GM18526 (cell line): ENCODE data around the gene IVNS1ABP.

ENCODE experiments used
- POLR2A ChIP-seq: IDR thresholded peaks from 3 replicates; pipeline ENCODE4 v1.6.1; 2011; ENCODE audit not compliant: insufficient read length; ENCODE audit errors: extremely low read depth

IVNS1ABP gene

DNA sequence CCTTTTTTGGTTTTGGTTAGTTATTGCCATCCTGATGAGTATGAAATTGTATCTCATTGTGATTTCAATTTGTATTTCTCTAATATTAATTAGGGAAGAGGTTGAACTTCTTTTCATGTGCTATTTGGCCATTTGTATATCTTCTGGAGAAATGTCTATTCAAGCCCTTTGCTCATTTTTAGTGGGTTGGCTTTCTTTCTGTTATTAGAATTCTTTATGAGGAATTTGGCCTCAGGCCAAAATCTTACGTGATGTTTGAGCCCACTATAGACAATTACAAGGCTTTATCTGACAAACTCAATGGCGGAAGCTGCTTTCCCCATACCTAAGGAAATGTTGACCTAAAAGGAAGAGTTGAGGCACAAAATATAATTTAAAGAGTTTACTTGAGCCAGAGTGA, 32.9 kb downstream of the IVNS1ABP start:
- TF ChIP-seq POLR2A, result no peak

GRCh38 chr1:185281245-185281644, 35.8 kb downstream of the IVNS1ABP start:
- TF ChIP-seq POLR2A, result no peak

- no peak for TF ChIP-seq POLR2A
These were observed 36.5 kb downstream of the IVNS1ABP start for GRCh38 chr1:185280589-185280988.

GRCh38 chr1:185279571-185279970, 37.5 kb downstream of the IVNS1ABP start:
- no peak for TF ChIP-seq POLR2A

DNA sequence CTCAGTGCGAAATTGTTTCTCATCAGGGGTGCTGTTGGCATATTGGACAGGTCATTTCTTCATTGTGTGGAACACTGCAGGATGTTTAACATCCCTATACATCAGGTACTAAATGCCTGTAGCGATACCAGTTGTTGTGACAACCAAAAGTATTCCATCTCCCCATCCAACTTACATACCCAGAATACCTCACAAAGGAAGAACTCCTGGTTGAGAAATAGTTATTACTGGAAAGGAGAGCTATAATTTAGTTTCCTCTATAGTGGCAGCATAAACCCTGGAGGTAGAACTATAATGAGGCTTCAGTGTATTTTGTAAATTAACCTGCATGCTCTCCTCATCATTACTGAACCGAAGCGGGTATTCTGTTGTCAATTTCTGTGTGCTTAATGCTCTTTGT, 45.1 kb downstream of the IVNS1ABP start:
- no peak for TF ChIP-seq POLR2A

DNA sequence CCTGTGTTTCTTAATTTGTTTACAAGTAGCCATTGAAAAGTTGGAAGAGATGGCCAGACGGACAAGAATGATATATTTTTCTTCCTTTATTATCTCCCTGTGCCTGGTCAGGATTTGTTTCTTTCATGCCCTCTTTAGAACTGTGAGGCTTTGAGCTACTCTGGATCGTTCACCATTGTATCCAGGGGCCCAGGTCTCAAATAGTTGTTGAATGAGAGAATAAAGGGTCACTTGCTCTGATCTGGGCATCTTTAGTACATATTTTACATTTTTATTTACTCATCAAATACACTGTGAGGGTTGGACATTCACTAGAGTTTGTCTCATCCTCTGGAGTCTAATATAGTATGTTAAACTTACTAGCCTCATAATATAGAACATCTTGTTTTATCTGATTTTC, 48.7 kb downstream of the IVNS1ABP start:
- TF ChIP-seq POLR2A, result no peak

- no peak for TF ChIP-seq POLR2A
These were observed 49.3 kb downstream of the IVNS1ABP start for GRCh38 chr1:185267701-185268100.

GRCh38 chr1:185267301-185267700, 49.7 kb downstream of the IVNS1ABP start:
- TF ChIP-seq POLR2A, result no peak

DNA sequence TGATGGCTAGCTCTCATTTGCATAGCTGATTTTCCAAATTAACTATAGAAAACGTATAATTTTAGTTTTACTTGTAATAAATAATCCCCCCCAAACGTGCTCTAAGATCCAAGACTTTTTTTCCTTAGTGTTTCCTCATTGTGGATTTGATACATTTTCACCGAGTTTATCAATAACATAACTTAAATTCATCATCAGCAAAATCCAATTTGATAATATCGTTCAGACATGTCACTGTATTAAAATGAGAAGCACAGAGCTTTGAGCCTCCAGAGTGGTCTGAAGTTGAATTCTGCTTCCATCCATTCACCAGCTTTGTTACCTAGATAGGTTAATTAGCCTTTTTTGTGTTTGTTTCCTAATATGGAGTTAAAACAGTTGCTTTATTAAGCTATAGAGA, 51.7 kb downstream of the IVNS1ABP start:
- no peak for TF ChIP-seq POLR2A

DNA sequence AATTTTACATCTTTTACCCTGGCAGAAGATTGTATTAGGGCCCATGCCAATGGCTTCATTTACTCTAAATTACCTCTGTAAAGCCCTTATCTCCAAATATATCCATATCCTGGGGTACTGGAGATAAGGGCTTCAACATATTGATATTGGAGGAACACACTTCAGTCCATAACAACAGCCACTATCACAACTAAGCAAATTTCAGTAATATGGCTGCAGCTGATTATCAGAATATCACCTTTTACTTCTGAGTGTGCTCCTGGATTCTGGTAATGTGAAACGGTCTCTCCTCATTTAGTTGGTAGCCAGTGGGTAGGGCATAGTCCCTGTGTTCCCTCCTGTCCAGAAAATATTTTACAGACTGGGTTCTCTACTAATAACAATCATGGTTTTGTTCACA, 53.3 kb downstream of the IVNS1ABP start:
- TF ChIP-seq POLR2A, result no peak

DNA sequence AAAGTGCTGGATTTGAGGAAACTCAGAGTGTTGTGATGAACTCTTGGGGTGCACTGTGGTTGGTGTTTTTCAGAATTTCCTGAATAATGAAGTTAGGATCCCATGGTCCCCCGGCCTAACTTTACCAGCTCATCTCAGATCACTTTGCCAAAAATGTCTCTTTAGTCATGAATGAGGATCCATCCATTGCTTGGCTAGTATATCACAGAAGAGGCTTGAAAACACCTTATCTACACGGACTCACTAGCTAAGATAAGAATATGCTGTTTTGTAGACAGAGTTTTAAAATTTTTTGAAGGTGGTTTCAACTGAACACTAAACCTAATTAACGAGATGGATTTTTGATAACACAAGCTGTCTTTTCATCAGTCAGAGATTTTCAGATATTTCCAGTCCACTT, 53.8 kb downstream of the IVNS1ABP start:
- no peak for TF ChIP-seq POLR2A

- no peak for TF ChIP-seq POLR2A
These were observed 54.9 kb downstream of the IVNS1ABP start for GRCh38 chr1:185262151-185262550.

GRCh38 chr1:185260611-185261010, 56.4 kb downstream of the IVNS1ABP start:
- no peak for TF ChIP-seq POLR2A

DNA sequence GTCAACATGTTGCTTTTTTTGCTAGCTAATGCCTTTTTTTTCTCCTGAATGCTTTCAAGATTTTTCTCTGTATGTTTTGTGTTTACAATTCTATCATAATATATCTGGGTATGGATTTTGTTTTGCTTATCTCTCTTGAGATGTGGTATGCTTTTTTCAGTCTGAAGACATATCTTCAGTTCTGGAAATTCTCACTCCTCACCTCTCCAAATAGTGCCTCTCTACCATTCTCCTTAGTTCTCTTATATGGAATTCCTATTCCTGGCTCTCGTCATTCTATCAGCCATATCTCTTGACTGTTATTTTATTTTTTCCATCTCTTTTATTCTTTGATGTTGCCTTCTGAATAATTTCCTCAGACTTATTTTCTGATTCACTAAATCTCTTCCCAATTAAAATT, 58.4 kb downstream of the IVNS1ABP start:
- TF ChIP-seq POLR2A, result no peak

DNA sequence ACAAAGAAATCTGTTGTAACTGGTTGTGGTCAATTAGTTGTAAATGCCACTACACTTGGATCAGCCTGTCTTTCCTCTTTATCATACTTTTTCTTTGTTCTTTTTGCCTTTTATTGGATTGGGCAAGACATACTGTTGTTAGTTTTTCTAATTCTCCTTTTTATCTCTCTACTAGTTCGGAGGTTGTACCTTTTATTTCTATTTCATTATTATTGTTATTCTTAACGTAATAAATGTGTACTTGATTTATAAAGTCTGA, 59.2 kb downstream of the IVNS1ABP start:
- TF ChIP-seq POLR2A, result no peak

GRCh38 chr1:185250063-185250462, 67.0 kb downstream of the IVNS1ABP start:
- no peak for TF ChIP-seq POLR2A

DNA sequence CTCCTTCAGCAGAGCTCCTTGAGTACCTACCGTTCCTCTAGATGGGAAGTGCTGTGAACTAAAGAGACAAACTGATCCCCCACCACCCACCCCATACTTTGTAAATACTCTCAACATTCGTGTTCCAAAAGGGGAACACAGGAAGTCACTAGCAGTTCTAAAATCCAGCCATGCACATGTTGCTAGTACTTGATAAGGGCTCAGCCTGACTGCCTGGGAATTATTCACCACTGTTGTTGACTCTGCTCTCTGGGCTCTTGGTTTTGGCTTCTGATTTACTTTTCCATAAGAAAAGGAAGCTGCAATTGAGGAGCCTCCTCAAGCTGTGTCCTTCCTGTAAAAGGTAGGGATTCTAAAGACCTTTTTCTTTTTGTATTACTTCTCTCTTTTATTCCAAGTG, 67.5 kb downstream of the IVNS1ABP start:
- TF ChIP-seq POLR2A, result no peak
